MM.1S (cell line): Measurements from ENCODE around the gene CDC14A.
"Not testable (repeated sequence)": the region's sequence is repeated elsewhere in the genome, so short reads cannot be mapped to it uniquely, and the experiment has no call there.

Experiments
- DNase-seq: peaks from one replicate; pipeline ENCODE4 v3.0.0-alpha.2; 2015
- H2AFZ ChIP-seq: fragments of 300-600 bp; sonication (generic); 2 replicates; pipeline ENCODE4 v1.6.0; 2016; ENCODE audit warnings: antibody characterized with exemption, low read length
- H3F3A ChIP-seq: fragments of 300-600 bp; sonication (generic); 2 replicates; pipeline ENCODE4 v1.6.1; 2016; ENCODE audit warnings: mild to moderate bottlenecking, antibody characterized with exemption, low read length, moderate library complexity, mixed read lengths; ENCODE audit not compliant: insufficient read depth
- H3K27ac ChIP-seq: fragments of 300-600 bp; sonication (generic); 2 replicates; pipeline ENCODE4 v1.5.1; 2016; ENCODE audit warnings: mild to moderate bottlenecking, low read length
- H3K27me3 ChIP-seq: fragments of 300-600 bp; sonication (generic); replicated peaks from 2 replicates; pipeline ENCODE4 v1.6.0; 2016; ENCODE audit warnings: low read length; ENCODE audit not compliant: insufficient read depth
- H3K36me3 ChIP-seq: fragments of 300-600 bp; sonication (generic); replicated peaks from 2 replicates; pipeline ENCODE4 v1.6.1; 2016; ENCODE audit warnings: mild to moderate bottlenecking, low read length, mixed read lengths; ENCODE audit not compliant: insufficient read depth
- H3K4me1 ChIP-seq: fragments of 300-600 bp; sonication (generic); 2 replicates; pipeline ENCODE4 v1.6.1; 2016; ENCODE audit warnings: low read length, mixed read lengths
- H3K4me2 ChIP-seq: fragments of 300-600 bp; sonication (generic); 2 replicates; pipeline ENCODE4 v1.6.0; 2016; ENCODE audit warnings: low read depth, low read length
- H3K4me3 ChIP-seq: fragments of 300-600 bp; sonication (generic); 2 replicates; pipeline ENCODE4 v1.5.1; 2016; ENCODE audit warnings: low read length, mixed read lengths
- H3K79me2 ChIP-seq: fragments of 300-600 bp; sonication (generic); 2 replicates; pipeline ENCODE4 v1.6.1; 2016; ENCODE audit warnings: mixed run types, low read length, mixed read lengths
- H3K9ac ChIP-seq: fragments of 300-600 bp; sonication (generic); 2 replicates; pipeline ENCODE4 v1.6.1; 2016; ENCODE audit warnings: low read length, mixed read lengths
- H3K9me2 ChIP-seq: fragments of 300-600 bp; sonication (generic); replicated peaks from 2 replicates; pipeline ENCODE4 v1.6.1; 2016; ENCODE audit warnings: mild to moderate bottlenecking, low read length, mixed read lengths; ENCODE audit not compliant: insufficient read depth
- H3K9me3 ChIP-seq: fragments of 300-600 bp; sonication (generic); replicated peaks from 2 replicates; pipeline ENCODE4 v1.6.1; 2016; ENCODE audit warnings: mild to moderate bottlenecking, low read length, mixed read lengths; ENCODE audit not compliant: insufficient read depth
- H4K20me1 ChIP-seq: fragments of 300-600 bp; sonication (generic); 2 replicates; pipeline ENCODE4 v1.6.1; 2016; ENCODE audit warnings: mild to moderate bottlenecking, low read length, moderate library complexity, mixed read lengths; ENCODE audit not compliant: insufficient read depth
- CTCF ChIP-seq: fragments of 300-600 bp; sonication (generic); IDR thresholded peaks from 2 replicates; pipeline ENCODE4 v1.5.1; 2016; ENCODE audit warnings: antibody characterized with exemption, low read length, mixed read lengths
- EZH2 ChIP-seq: fragments of 300-600 bp; sonication (generic); optimal IDR thresholded peaks from 2 replicates; pipeline ENCODE3; 2017; ENCODE audit warnings: low read depth, mild to moderate bottlenecking, antibody characterized with exemption, low read length, mixed read lengths
- EZH2phosphoT487 ChIP-seq: fragments of 300-600 bp; sonication (generic); IDR thresholded peaks from 2 replicates; pipeline ENCODE4 v1.6.1; 2018; ENCODE audit warnings: antibody characterized with exemption, low read length

CDC14A gene

DNA sequence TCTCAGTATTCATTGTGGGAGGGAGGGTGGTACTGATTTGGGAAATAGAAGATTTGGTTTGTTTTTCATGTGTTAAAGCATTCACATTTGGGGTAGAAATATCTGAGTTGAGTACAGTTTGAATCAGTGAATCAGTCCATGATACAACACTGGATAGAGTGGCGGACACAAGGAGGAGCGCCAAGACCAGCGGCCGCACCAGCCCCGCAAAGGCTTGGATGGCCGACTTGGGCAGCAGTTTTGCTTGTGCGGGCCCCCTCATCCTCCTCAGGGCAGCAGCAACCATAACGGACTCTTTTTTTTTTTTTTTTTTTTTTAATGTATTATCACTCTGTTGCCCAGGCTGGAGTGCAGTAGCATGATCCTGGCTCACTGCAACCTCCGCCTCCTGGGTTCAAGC, 20.0 kb upstream of the CDC14A start:
- H3K27me3 ChIP-seq = no peaks in the 10 kb centered on the region
- no peak overlapping the region for H3K9ac ChIP-seq
- no peaks in the 10 kb centered on the region for H3K79me2 ChIP-seq
- H2AFZ ChIP-seq = no peak overlapping the region
- TF ChIP-seq EZH2 (no peak), EZH2phosphoT487 (no peak)
- H3K9me2 ChIP-seq = no peaks in the 10 kb centered on the region
- H3K4me1 ChIP-seq = no peaks in the 10 kb centered on the region
- H3K4me2 ChIP-seq = no peak overlapping the region
- H4K20me1 ChIP-seq = no peaks in the 10 kb centered on the region
- no peak for DNase-seq
- H3F3A ChIP-seq = no peaks in the 10 kb centered on the region
- H3K9me3 ChIP-seq = no peaks in the 10 kb centered on the region
- no peak overlapping the region for H3K4me3 ChIP-seq
- no peaks in the 10 kb centered on the region for H3K36me3 ChIP-seq
- H3K27ac ChIP-seq = no peak overlapping the region

GRCh38 chr1:100335436-100335835, 16.9 kb upstream of the CDC14A start:
- TF ChIP-seq CTCF = no peak
- TF ChIP-seq EZH2phosphoT487 = no peak
- TF ChIP-seq EZH2 = no peak
- no peaks in the 10 kb centered on the region for H3K9me2 ChIP-seq
- H3K4me3 ChIP-seq = no peak overlapping the region
- H3K36me3 ChIP-seq = no peaks in the 10 kb centered on the region
- H3K9ac ChIP-seq = no peak overlapping the region
- H3K27me3 ChIP-seq = no peaks in the 10 kb centered on the region
- no peaks in the 10 kb centered on the region for H3F3A ChIP-seq
- no peak overlapping the region for H3K27ac ChIP-seq
- H3K9me3 ChIP-seq = no peaks in the 10 kb centered on the region
- no peak for DNase-seq
- no peaks in the 10 kb centered on the region for H3K4me1 ChIP-seq
- no peak overlapping the region for H2AFZ ChIP-seq
- no peaks in the 10 kb centered on the region for H4K20me1 ChIP-seq
- no peaks in the 10 kb centered on the region for H3K79me2 ChIP-seq
- H3K4me2 ChIP-seq = no peak overlapping the region

DNA sequence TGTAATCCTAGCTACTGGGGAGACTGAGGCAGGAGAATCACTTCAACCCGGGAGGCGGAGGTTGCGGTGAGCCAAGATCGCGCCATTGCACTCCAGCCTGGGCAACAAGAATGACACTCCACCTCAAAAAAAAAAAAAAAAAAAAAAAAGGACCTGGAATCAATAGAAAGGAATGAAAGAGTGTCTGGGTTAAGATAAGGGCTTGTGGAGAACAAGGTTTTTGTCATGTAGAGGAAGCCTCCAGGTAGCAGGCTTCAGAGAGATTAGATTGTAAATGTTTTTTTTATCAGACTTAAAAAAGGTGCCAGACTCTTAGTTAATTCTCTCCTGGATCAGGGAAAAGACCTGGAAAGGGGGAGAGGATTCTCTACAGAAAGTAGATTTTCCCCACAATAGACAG, 14.4 kb upstream of the CDC14A start:
- not testable (repeated sequence) for H3K4me1 ChIP-seq, H3K4me2 ChIP-seq, H3K9ac ChIP-seq

DNA sequence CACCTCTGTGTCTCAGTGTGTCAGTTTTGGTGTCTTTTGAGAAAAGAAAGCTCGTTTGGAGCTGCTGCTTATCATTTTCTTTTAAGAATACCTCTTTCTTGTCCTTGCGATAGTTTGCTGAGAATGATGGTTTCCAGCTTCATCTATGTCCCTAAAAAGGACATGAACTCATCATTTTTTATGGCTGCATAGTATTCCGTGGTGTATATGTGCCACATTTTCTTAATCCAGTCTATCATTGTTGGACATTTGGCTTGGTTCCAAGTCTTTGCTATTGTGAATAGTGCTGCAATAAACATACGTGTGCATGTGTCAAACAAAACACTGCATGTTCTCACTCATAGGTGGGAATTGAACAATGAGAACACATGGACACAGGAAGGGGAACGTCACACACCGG, 12.6 kb upstream of the CDC14A start:
- H3K79me2 ChIP-seq, H3K27me3 ChIP-seq, H3K27ac ChIP-seq, DNase-seq, H2AFZ ChIP-seq, H3K4me2 ChIP-seq, H3K36me3 ChIP-seq, H3K4me1 ChIP-seq, H3K9me2 ChIP-seq, H4K20me1 ChIP-seq, H3K9ac ChIP-seq, H3K4me3 ChIP-seq, H3K9me3 ChIP-seq, H3F3A ChIP-seq: not testable (repeated sequence)

More for the DNA sequence above, 14.4 kb upstream of the CDC14A start:
- H3K27me3 ChIP-seq, H2AFZ ChIP-seq, H3K4me3 ChIP-seq, H3K27ac ChIP-seq, H3K79me2 ChIP-seq, H3K9me2 ChIP-seq, DNase-seq, H3F3A ChIP-seq, H3K36me3 ChIP-seq, H3K9me3 ChIP-seq, H4K20me1 ChIP-seq: not testable (repeated sequence)

GRCh38 chr1:100340494-100340893, 11.8 kb upstream of the CDC14A start:
- Histone ChIP-seq H3K79me2 (no peaks in the 10 kb centered on the region), H3K9me2 (no peaks in the 10 kb centered on the region), H4K20me1 (no peaks in the 10 kb centered on the region), H3K27me3 (no peaks in the 10 kb centered on the region), H3K9me3 (no peaks in the 10 kb centered on the region), H3K9ac (no peak overlapping the region), H3K4me3 (no peak overlapping the region), H3F3A (no peaks in the 10 kb centered on the region), H3K4me2 (no peak overlapping the region), H3K4me1 (no peaks in the 10 kb centered on the region), H3K27ac (no peak overlapping the region), H3K36me3 (no peaks in the 10 kb centered on the region), H2AFZ (no peak overlapping the region)
- no peak for DNase-seq
- TF ChIP-seq EZH2phosphoT487 (no peak), CTCF (no peak), EZH2 (no peak)
